Psoas muscle (tissue), 8 donors: ENCODE results near the gene SVOPL. TPM values are rescaled to one million over a fixed set of nuclear protein-coding genes. Genes with fewer than 3 reads are reported as not detected.

Experiments
- ATAC-seq, 4 donors: fragments of 200-7000 bp; cut with Tn5 transposase; one replicate each; pipeline ENCODE4 v1.9.1; 2020; ENCODE audit warnings: moderate library complexity in 3 of 4, mild to moderate bottlenecking in 2 of 4
- DNase-seq, 2 donors: peaks; one replicate each; pipeline ENCODE4 v3.0.0-alpha.2; 2020
- H3K27ac ChIP-seq: fragments of 200-600 bp; one replicate; pipeline ENCODE4 v1.8.0; 2022
- H3K27me3 ChIP-seq, 3 donors: fragments of 200-600 bp in 1 of 3; one replicate each; pipeline versions ENCODE4 v1.6.1 to v1.8.0; 2013 to 2022; ENCODE audit warnings: low read length in 2 of 3, mild to moderate bottlenecking in 2 of 3, moderate library complexity in 1 of 3; ENCODE audit not compliant: insufficient read depth in 3 of 3
- H3K36me3 ChIP-seq, 2 donors: fragments of 200-600 bp in 1 of 2; one replicate each; pipeline versions ENCODE4 v1.6.1 to v1.8.0; 2013 to 2022; ENCODE audit warnings: low read depth in 1 of 2, mild to moderate bottlenecking in 1 of 2, moderate library complexity in 1 of 2; ENCODE audit not compliant: insufficient read depth in 1 of 2
- H3K4me1 ChIP-seq: fragments of 200-600 bp; one replicate; pipeline ENCODE4 v1.8.0; 2022
- H3K4me3 ChIP-seq: fragments of 200-600 bp; one replicate; pipeline ENCODE4 v1.8.0; 2022; ENCODE audit warnings: mild to moderate bottlenecking
- H3K9me3 ChIP-seq: fragments of 200-600 bp; one replicate; pipeline ENCODE4 v1.8.0; 2022
- WGBS, 3 donors: extraction: QIAGEN DNeasy Blood & Tissue Kit; methylation state at CpG; one replicate each; pipeline versions ENCODE4 v1.1.6 to v1.1.7; 2013; 5-methylcytosine and 5-hydroxymethylcytosine counted together
- intact Hi-C, 2 donors: fragments of 100-400 bp; cut with DNase I; formaldehyde crosslinking; loops; one replicate each; pipeline versions ENCODE4 v1.11.0 to v1.14.2; 2022
- polyA plus RNA-seq, 3 donors: library from polyadenylated mRNA; stranded (reverse); fragments of 200-250 nt; gene quantifications; one replicate each; pipeline ENCODE4 v1.2.3, GENCODE V29; 2013
- total RNA-seq, 4 donors: library from RNA; stranded (reverse); fragmentation: NEBNext Ultra II Directional in 2 of 4; extraction: Animal tissue kit (Norgen Biotek cat#: 25700) in 2 of 4; gene quantifications; one replicate each; pipeline versions ENCODE4 v1.2.1 to v1.2.4, GENCODE V29; 2021 to 2023
- TF ChIP-seq, protein P1 (sequence below): fragments of 200-600 bp; IDR thresholded peaks from one replicate; pipeline ENCODE4 v1.8.0; 2022; ENCODE audit warnings: antibody characterized with exemption
- donor health status: healthy with polysubstance abuse.
- donor health status: DM: no; HTN: no; CAD: no; lungs with moderate emphysema.
- donor health status: Bipolar disorder and iron deficiency.
- donor health status: healthy.
- donor health status: DM: yes; HTN: yes; CAD: no.
- donor health status: DM: no; HTN: no; CAD: no.
- donor health status: DM: no; HTN: no; CAD: no.
- donor health status: DM: yes; HTN: yes; CAD: no.

The SVOPL gene
- total and polyA plus RNA-seq, 7 donors: 0.01 TPM; not detected in 6

DNA sequence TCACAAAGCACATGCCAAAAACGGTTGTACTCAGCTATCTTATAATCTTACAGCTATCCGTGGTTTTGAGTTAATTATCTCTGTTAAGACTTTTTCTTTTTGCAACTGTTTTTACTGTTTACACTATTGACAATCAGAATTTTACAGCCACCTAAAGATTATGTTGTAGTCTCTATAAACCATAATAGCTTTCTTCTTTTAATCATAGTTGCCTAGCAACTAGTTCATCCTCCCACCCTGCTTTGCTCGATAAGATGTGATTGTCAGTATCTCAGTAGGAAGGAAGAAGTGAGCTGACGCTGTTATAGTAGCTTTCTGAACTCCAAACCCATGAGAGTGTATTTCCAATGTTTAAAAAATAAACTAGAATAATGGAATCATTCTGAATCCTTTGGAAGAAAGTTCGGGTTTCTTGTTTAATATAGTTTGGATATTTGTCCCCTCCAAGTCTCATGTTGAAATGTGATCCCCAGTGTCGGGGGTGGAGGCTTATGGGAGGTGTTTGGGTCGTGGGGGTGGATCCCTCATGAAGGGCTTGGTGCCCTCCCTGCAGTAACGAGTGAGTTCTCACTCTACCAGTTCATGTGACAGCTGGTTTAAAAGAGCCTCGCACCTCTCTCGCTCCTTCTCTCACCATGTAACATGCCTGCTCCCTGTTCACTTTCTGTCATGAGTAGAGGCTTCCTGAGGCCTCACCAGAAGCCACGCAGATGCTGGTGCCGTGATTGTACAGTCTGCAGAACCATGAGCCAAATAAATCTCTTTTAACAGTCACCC lies 68.1 kb downstream of the SVOPL start:
- ATAC-seq: no peak

GRCh38 chr7:138632384-138632783 lies 68.8 kb downstream of the SVOPL start:
- Histone ChIP-seq H3K36me3 (no peaks in the 10 kb centered on the region), H3K4me3 (no peak overlapping the region), H3K4me1 (no peaks in the 10 kb centered on the region), H3K27me3 (peaks cover 0 to 4% (median 0%) of the 10 kb centered on the region in 3 donors), H3K27ac (no peak overlapping the region), H3K9me3 (no peaks in the 10 kb centered on the region)
- TF ChIP-seq, protein P1, sequence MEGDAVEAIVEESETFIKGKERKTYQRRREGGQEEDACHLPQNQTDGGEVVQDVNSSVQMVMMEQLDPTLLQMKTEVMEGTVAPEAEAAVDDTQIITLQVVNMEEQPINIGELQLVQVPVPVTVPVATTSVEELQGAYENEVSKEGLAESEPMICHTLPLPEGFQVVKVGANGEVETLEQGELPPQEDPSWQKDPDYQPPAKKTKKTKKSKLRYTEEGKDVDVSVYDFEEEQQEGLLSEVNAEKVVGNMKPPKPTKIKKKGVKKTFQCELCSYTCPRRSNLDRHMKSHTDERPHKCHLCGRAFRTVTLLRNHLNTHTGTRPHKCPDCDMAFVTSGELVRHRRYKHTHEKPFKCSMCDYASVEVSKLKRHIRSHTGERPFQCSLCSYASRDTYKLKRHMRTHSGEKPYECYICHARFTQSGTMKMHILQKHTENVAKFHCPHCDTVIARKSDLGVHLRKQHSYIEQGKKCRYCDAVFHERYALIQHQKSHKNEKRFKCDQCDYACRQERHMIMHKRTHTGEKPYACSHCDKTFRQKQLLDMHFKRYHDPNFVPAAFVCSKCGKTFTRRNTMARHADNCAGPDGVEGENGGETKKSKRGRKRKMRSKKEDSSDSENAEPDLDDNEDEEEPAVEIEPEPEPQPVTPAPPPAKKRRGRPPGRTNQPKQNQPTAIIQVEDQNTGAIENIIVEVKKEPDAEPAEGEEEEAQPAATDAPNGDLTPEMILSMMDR: no peak
- intact Hi-C loops: no loop called here
- DNase-seq: no peak
- ATAC-seq: no peak
- WGBS, 3 donors: 75 to 95% (median 84%) methylated on average over 1 to 2 of the region's 2 CpGs

More for the DNA sequence above, 68.1 kb downstream of the SVOPL start:
- DNase-seq: no peak
- Histone ChIP-seq H3K27me3 (peaks cover 0 to 4% (median 0%) of the 10 kb centered on the region in 3 donors), H3K9me3 (no peaks in the 10 kb centered on the region), H3K27ac (no peak overlapping the region), H3K4me1 (no peaks in the 10 kb centered on the region), H3K4me3 (no peak overlapping the region), H3K36me3 (no peaks in the 10 kb centered on the region)
- TF ChIP-seq, protein P1: no peak
- 54 to 57% (median 54%) methylated on average over 12 of the region's 12 CpGs for WGBS, 3 donors
- intact Hi-C loops: no loop called here

- H3K27me3 ChIP-seq: peaks cover 0 to 4% (median 0%) of the 10 kb centered on the region in 3 donors
- WGBS, 3 donors: 91 to 95% (median 94%) methylated on average over 8 of the region's 8 CpGs
- intact Hi-C loops: no loop called here
- H3K4me3 ChIP-seq: no peak overlapping the region
- ATAC-seq: no peak
- TF ChIP-seq, protein P1: no peak
- H3K4me1 ChIP-seq: no peaks in the 10 kb centered on the region
- DNase-seq: no peak
- no peaks in the 10 kb centered on the region for H3K9me3 ChIP-seq
- H3K27ac ChIP-seq: no peak overlapping the region
- H3K36me3 ChIP-seq: no peaks in the 10 kb centered on the region
Observed at GRCh38 chr7:138630059-138630610, 71.0 kb downstream of the SVOPL start.

- H3K9me3 ChIP-seq: no peaks in the 10 kb centered on the region
- 61 to 77% (median 65%) methylated on average over 6 of the region's 6 CpGs for WGBS, 3 donors
- intact Hi-C loops: no loop called here
- no peak overlapping the region for H3K27ac ChIP-seq
- no peak overlapping the region for H3K4me3 ChIP-seq
- no peaks in the 10 kb centered on the region for H3K4me1 ChIP-seq
- DNase-seq: no peak
- TF ChIP-seq, protein P1: no peak
- H3K27me3 ChIP-seq: peaks cover 0 to 3% (median 0%) of the 10 kb centered on the region in 3 donors
- H3K36me3 ChIP-seq: no peaks in the 10 kb centered on the region
- no peak for ATAC-seq
Observed at GRCh38 chr7:138627361-138627760, 73.8 kb downstream of the SVOPL start.
